LHCN-M2 (cell line): ENCODE results near the gene PREX1. TPM values are rescaled to one million over a fixed set of nuclear protein-coding genes. Genes with fewer than 3 reads are reported as not detected.
"Not testable (repeated sequence)": the region's sequence is repeated elsewhere in the genome, so short reads cannot be mapped to it uniquely, and the experiment has no call there.

Experiments
- DNase-seq: peaks from one replicate; pipeline ENCODE4 v3.0.0-alpha.2; 2012; ENCODE audit warnings: low read depth
- total RNA-seq: library from RNA; depleted of rRNA; stranded (reverse); fragments of >200 nt; gene quantifications from 2 replicates; pipeline ENCODE4 v1.2.3, GENCODE V29; 2014

Gene PREX1
- total RNA-seq, 1 experiment from 2014 or later, result 28.7 TPM

DNA sequence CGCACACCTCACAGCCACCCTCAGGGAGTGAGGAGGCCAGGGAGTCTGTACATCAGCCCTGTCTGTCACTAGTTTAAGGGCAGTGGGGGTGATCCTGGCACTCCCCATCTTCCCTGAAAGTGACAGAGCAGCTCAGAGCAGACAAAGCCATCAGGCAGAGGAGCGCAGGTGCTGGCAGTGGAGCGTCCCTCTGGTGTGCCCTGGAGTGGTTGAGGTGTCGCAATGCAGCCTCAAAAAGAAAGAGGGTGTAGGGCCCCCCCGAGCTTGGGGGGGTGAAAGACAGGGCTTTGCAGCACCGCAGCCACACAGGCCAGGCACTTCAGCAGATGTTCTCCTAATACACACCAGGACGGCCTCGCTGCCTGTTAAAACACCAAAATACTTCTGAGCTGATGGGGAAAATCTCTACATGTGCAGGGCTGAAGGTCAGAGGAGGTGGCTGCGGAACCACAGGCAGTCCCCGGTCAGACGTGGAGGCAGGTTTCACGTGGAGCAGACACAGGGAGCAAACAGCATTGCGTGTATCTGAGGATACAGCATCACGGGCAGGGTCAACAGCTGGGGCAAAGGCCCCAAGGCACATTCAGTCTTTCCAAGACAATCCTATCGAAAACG lies 69.5 kb downstream of the PREX1 start:
- no peak for DNase-seq

DNA sequence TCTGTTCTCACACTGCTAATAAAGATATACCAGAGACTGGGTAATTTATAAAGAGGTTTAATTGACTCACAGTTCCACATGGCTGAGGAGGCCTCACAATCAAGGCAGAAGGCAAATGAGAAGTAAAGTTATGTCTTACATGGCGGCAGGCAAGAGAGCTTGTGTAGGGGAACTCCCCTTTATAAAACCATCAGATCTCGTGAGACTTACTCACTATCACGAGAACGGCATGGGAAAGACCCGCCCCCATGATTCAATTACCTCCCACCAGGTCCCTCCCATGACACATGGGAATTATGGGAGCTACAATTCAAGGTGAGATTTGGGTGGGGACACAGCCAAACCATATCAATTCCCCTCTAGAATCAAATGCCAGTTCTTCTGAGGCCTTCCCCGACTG lies 71.0 kb downstream of the PREX1 start:
- not testable (repeated sequence) for DNase-seq

DNA sequence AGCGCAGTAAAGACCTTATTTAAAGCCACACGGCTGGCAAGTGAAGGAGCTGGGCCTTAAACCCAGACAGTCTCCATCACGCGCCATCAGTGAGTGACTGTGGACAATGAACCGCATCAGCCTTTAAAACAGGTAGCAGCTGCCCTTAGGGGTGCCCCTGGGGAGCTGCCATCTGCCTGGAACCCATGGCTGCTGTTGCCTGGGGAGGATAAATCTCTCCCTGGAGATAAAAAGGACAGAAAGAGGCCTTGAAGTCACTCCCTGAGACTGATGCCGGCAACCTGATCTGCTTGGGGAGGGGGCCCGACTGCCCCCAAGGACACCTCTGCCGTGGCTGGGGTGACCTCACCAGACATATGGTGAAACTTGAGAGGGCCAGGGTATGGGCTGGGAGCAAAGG lies 73.5 kb downstream of the PREX1 start:
- no peak for DNase-seq

DNA sequence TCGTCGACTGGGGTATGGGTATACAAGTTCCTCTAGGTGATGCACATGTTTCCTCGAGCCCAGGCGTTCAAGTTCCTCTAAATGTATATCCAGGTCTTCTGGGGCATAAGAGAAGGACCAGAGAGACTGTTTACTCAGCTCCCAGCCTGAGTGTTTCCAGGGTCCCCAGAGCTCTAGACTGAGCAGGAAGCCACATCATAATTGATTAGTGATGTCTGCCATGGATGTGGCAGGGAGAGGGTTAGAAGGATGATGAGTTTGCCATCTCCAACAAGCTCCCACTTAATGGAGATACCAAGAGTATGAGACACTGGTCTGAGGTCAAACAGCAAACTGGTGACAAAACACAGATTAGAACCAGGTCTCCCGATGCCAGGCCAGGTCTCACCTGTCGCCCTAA lies 74.8 kb downstream of the PREX1 start:
- no peak for DNase-seq

DNA sequence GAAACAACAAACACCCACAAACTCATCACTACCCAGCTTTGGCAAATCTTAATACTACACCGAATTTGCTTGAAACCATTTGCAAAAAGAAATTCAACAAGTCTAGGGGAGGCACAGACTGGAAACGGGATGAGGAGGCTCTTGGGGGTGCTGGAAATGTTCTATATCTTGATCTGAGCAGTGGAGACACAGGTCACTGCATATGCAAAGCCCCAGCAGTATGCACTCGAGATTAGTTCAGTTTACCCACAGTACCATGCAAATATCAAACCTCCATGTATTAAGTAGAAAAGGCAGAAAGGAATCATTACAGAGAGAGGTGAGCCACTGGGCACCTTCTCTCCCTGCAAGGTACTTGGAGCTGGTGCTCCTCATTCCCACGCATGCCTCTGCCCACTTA lies 75.9 kb downstream of the PREX1 start:
- DNase-seq, result no peak

DNA sequence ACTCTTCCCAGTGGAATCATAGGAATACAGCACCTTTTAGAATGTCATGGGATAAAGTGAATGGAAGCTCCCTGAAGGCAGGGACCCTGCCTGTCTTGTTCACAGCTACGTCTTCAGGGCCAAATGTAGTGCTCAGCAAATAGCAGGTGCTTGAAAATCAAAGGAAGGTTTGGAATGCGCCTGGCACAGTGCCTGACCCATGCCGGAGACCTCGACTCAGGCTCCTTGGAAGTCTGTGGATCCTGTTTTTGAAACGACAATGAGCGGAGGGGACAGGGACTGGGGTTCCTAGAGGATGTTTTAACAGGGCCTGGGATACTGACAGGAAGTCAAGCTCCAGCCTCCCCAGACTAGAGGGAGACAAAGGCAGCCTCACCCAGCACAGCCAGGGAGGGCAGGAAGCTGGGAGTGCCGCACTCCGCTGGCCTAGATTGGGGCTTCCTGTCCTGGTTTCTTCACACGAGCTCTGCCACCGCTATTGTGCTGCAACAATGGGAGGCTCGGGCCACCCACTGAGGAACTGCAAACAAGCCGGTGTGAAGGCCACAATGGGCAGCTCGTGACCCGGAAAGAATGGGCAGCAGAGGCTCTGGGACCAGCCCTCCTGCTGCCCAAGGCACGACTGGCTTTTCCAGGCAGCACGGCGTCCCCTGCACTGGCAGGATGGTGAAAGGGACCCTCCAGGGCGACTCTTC lies 76.7 kb downstream of the PREX1 start:
- no peak for DNase-seq

DNA sequence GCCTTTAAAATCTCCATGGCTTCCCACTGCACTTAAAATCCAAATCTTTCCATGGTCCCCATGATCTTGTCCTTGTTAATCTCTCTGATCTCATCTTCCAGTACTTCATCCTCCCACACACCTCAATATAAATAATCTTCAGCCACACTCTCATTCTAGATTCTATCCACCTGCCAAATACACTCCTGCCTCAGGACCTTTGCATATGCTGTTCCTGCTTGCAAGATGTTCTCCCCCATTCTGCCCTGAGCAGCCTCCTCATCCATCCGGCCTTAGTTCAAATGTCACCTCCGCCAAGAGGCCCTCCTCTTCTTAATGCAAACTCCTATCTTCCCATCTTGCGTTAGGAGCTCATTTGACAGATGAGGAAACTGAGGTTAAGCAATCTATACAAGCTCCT lies 77.4 kb downstream of the PREX1 start:
- no peak for DNase-seq

DNA sequence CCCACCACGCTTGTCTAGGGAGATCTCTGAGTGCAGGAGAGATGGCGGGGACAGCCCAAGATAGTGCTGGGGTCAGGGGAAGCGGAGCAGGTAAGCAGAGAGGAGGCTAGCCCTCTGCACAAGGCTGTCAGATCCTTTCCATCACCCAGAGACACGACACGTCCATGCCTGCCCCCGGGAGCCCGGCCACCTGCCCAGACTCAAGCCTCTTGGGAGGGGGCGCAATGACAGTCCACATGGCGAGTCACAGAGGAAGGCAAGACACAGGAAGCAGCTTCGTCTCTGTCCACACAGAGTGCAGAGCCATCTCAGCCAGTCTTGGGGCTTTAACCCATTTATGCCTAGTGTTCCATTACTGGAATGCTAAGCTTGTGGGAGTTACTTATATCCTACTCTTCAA lies 78.4 kb downstream of the PREX1 start:
- DNase-seq, result no peak

DNA sequence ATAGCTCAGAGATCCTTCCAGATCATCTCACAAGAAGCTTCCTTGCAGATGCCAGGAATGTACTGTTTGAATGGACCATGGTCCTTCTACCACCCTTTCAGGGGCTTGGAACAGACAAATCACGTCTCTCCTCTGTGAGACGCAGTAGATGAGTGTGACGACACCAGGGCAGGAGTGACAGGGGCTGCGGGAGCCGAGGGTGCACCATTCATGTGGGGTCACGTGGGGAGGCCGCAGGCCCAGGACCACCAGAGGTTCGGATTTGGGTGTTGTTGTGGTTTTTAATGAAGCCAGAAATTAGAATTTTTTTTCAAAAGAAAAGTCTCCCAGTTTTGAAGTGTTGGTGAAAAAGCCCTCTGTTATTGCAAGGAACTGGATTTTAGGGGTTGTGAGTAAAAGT lies 79.2 kb downstream of the PREX1 start:
- DNase-seq, result no peak

DNA sequence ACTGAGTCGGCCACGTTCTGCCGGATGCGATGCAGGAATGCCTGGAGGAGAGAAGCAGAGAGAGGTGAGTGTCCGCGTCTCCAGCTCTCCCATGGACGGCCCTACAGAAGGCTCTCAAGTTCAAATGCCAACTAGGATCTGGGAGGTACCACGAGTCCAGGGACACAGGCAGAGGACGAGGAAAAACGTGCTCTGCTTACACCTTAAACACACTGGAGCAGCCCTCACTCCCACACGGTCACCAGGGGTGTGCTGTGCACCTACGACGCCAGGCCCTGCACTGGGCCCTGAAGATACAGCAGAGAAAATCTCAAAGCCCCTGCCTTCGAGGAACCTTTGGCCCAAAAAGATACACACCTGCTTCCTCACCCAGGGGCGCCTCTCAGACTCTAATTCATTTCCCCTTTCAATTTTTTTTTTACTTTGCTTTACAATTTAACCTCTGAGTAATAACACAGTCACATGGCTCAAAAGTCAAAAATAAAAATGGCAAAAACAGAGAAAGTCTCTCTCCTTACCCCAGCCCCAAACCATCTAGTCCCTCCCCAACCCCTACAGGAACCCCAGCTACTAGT lies 79.9 kb downstream of the PREX1 start:
- DNase-seq, result no peak

DNA sequence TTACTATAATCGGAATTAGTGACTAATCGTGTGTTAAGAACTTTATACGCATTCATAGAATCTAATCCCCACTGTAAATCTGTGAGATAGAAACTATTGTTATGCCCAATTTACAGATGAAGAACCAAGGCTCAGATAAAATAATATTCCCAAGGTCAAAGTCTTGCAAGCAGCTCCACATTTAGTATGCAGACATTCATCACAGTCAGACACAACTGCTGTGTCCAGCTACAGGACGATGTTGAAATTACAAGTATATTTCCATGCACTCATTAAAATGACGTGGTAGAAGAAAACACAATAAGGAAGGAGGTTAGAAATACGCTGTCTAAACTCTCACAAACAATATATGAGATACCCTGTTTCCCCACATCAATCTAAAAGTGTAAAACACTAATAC lies 82.5 kb downstream of the PREX1 start:
- DNase-seq, result peak; percentile 37

DNA sequence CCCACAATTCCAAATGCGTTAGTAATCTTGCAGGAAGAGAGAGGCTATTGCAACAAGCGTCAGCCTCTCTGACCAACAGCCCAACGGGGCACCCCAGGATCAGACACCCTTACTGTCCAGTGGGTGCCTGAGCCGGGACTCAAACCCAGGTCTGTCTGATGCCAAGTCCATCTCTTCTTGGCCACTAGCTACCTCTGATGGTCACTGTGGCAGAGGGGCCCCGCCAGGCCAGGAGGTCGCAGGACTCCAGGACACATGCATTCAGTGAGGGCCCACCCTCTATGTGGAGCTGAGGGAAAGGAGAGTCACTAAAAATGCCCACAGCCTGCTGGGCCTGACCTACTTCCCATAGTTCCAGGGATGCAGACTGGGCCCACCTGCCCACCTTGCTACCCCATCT lies 83.3 kb downstream of the PREX1 start:
- no peak for DNase-seq

DNA sequence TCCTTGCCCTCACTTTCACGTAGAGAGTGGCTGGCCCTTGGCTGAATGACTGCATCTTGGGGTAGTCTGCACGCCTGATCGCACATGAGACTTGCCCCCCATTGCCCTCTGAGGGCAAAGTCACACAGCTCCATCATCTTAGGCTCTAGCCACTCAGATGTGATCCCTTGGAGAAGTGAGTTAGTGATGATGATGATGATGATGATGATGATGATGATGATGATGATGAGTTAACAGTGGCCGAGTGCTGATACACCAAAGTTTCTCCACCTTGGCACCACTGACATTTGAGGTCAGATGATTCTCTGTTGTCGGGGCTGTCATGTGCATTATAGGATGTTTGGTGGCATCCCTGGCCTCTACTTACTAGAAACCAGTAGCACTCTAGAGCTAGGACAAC lies 84.0 kb downstream of the PREX1 start:
- no peak for DNase-seq

DNA sequence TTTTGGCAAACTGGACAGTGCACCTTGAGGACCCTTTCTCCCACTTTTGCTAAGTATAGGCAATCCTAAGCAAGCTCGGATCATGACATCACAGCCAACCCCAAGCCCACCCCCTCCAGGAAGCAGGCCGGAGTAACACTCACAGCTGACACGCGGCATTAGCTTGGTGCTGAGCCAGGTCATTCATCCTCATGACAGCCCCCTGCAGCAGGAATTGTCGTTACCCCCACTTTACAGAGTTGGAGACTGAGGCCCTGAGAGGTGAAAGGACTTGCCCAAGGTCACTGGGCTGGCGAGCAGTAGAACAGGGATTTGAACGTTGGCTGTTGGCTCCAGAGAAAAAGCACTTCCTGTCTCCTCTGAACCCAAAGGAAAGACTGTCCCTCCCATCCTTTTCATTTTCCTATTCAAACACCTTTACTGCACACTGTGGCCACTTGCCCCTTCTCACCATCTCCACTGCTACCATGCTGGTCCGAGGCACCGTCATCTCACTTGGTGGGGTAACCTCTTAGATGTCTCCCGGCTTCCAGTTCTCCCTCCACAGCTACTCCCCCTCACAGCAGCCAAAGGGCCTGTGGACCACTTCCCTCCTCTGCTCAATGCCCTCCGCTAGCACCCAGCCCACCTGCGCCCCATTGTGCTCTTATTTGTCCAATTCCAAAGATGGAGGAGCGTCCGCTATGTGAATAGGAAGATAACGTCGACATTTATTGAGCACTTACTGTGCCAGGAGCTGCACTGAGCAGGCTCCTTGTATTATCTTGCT lies 84.7 kb downstream of the PREX1 start:
- DNase-seq, result no peak

DNA sequence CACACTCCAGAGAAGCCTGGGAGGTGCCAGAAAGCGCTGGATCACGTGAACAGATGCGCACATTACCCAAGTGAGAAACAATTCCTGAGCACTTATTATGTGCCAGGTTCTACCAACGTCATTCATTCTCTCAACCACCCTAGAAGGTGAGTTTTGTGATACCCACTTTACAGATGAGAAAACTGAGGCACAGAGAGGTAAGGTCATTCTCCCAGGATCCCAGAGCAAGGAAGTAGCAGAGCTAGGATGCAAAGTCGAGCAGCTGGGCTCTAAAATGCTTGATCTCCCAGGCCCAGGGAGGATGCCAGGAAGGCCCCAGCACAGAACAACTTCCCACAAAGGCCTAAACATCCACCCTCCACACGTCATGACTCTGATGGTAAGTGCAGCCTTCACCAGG lies 85.6 kb downstream of the PREX1 start:
- no peak for DNase-seq

DNA sequence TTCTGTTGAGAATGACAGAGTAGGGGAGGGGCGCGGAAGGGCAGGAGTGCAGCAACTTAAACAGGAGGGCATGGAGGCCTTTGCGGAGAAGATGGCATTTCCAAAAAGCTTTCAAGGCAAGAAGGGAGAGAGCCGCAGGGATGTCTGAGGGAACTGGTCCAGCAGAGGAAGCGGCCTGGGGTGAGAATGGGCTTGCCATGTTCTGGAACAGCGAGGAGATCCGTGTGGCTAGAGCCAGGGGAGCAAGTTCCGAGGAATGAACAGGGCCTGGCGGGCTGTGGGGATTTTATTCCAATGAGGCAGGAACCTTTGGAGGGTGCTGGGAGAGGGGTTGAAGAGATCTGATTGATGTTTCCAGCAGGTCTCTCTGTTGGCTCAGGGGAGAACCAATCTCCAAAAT lies 86.1 kb downstream of the PREX1 start:
- no peak for DNase-seq

DNA sequence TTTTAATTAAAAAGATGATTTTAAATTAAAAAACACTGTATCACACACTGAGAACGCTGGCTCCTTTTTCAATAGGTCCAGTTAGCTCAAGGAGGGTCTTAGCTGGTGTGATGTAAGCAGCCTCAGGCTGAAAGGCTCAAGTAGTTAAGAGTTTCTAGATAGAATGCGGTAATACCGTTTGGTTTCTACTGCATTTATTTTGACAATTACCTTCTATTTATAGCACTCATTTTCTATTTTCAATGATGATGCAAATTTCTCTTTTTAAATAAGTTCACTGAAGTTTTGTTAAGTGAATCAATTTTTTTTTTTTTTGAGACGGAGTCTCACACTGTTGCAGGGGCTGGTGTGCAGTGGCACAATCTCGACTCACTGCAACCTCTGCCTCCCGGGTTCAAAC lies 87.1 kb downstream of the PREX1 start:
- DNase-seq, result no peak

DNA sequence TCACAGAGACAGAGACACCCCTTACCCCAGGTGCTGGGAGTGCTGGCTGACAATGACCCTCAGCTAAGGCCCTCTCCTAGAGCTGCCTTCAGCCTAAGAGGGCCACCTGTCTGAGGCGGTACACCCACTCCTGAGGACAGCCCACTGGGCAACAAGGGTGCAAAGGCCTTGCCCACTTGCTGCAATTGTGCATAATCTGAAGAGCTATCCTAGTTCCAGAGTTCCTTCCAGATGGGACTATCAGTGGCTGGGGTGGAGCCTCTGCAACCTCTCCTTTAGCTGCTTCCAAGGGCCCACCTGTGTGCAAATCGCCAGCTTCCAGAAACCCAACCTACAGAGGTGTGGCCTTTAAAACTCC lies 87.5 kb downstream of the PREX1 start:
- no peak for DNase-seq

DNA sequence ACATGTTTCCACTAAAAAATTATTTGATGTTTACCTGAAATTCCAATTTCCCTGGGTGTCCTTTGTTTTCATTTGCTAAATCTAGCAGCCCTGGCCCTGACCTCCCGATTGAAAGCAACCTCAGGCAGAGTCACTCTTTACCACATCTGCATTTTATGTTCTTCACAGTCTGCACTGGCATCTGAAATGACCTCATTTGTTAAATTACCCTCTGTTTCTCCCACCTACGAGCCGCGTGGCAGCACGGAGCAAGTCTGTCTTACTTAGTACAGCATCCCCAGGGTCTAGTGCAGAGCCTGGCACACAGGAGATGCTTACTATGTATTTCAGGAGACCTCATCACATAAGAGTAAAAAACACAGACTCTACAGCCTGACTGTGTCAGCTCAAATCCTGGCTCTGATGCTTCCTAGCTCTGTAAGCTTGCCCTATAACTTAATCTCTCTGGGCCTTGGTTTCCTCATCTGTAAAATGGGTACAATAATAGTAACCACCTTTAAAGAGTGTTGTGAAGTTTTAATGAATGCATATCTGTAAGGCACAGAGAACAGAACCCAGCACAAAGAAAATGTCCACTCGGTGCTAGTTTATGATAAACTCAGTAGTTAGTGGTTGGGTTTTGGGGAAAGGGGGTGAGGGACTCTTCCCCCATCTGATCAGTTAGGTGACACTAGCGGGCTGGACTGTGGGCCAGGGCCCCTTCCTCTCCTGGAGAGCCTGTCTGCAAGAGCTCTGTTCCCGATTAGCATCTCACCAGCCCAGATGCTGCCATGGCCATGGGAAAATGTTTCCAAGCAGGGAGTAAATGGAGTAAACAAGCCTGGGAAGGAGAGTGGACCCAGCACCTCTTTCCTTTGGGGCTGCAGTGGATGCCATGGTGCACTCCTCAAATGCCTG lies 88.2 kb downstream of the PREX1 start:
- DNase-seq, result no peak

DNA sequence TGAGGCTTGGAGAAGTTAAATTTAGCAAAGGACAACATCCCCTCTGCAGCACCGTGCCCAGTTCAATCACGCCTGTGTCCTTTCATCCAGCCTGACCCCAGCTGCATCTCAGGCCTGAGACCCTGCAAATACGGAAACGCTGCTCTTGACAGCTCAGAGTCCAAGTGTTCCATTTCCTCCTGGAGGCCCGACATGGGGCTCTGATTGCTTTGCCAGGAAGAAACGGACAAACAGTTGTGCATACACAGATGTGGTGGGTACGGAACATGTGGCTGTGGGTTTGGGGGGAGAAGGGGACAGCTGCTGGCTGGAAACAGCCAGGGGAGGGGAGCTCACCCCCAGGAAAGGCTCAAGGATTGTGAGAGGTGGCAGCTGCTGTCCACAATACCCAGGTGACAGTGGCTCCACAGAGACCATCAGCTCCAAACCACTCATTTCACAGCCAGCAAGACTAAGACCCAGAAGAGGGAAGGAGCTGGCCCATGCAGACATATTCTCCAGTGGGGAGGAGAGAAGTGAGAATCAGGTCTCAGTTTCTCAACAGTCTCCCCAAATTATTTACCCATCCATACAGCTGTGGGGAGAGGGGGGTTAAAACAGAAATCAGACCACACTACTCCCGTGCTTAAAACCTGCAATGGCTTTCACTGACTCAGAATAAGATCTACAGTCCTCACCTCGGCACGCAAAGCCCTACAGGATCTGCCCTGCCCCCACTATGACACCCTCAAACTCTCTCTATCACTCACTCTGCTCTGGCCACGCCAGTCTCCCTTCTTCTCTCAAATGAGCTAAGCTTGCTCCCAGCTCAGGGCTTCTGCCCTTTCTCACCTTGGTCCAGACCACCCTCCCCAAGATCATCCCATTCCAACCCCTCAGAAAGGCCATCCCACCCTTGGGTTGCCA lies 89.1 kb downstream of the PREX1 start:
- DNase-seq, result peak; percentile 34

DNA sequence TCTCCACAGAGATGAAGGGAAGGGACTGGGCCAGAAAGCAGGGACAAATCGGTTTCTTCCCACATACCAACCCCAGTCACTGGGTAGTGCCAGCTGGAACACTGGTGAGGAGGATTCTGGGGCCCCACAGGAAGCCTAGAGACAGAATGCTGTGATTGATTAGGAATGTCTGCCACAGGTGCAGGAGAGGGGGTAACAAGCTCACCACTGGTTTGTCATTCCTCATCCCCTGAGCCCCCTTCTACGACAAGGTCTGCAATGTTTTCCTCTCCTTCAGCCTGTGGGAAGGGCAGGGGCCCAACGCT lies 89.8 kb downstream of the PREX1 start:
- no peak for DNase-seq
